ENCODE results near the gene POLR1B. TPM values are rescaled to one million over a fixed set of nuclear protein-coding genes. Genes with fewer than 3 reads are reported as not detected.

Gene POLR1B
- total RNA-seq, 4 donors from 2014 or later = 10.0 to 12.4 (median 10.2) TPM

DNA sequence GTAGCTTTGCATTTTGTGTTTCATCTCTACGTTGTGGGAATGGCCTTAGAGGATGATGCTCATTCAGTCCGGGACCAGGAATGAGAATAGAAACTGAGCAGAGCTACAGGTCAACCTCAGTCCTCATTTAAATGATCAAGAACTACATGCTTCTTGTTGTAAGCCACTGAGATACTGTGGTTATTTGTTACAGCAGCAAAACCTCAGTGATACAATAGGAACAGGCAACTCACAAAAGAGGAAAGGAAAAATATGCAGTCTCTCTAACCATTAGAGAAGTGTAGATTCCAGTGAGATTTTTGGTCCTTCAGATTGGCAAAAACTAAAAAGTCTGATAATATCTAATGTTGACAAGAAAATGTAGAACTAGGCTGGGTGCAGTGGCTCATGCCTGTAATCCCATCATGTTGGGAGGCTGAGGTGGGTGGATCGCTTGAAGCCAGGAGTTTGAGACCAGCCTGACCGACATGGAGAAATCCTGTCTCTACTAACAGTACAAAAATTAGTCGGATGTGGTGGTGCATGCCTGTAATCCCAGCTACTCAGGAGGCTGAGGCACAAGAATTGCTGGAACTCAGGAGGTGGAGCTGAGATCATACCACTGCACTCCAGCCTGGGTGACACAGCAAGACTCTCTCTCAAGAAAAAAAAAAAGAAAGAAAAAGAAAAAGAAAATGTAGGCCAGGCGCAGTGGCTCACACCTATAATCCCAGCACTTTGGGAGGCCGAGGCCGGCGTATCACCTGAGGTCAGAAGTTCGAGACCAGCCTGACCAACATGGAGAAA is 55.5 kb downstream of the POLR1B start:
- 95% methylated on average over 10 of the region's 10 CpGs for WGBS
- intact Hi-C loops (cut with DNase I) = no loop called here
- H3K27ac ChIP-seq (replicated peaks in 1 of 4) = no peak overlapping the region
- no peak for DNase-seq (ENCODE audit: extremely low spot score)
- H3K4me3 ChIP-seq = no peak overlapping the region
- peaks cover 6 to 12% (median 7%) of the 10 kb centered on the region in 4 donors for H3K4me1 ChIP-seq
- H3K27me3 ChIP-seq = no peaks in the 10 kb centered on the region
- peaks cover 0 to 9% (median 2%) of the 10 kb centered on the region in 4 donors for H3K36me3 ChIP-seq
- no peaks in the 10 kb centered on the region for H3K9me3 ChIP-seq
- no peak for TF ChIP-seq CTCF (IDR thresholded peaks at IDR 0.05)
- no peak for TF ChIP-seq EP300 (IDR thresholded peaks at IDR 0.05)
- TF ChIP-seq POLR2A (IDR thresholded peaks at IDR 0.05; ENCODE audit: low read depth) = no peak
- TF ChIP-seq POLR2AphosphoS5 (IDR thresholded peaks at IDR 0.05) = no peak

DNA sequence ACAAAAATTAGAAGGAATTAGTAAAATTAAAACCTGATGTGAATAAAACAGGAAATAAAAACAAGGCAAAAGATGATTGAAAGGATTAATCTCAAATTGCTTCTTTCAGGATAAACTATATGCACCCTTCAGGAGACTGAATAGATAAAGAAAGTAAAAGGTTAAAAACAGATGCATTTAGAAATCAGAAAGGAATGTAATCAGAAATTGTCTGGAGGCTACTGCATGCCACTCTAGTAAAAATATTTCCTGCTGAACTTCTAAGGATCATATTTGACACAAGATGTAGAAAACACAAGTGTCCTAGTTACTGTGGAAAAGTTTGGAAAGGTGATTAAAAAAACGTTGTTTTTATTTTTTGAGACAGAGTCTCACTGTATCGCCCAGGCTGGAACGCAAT is 58.4 kb downstream of the POLR1B start:
- intact Hi-C loops (cut with DNase I) = loop anchor here (1.0 to 10.0 kb wide), 3 partner anchors 47 to 354 kb away; partner anchors contain the start of gene SLC20A1
- Histone ChIP-seq H3K4me3 (no peak overlapping the region), H3K36me3 (no peaks in the 10 kb centered on the region), H3K27me3 (no peaks in the 10 kb centered on the region), H3K9me3 (no peaks in the 10 kb centered on the region), H3K4me1 (peaks cover 6 to 12% (median 7%) of the 10 kb centered on the region in 4 donors), H3K27ac (replicated peaks in 1 of 4) (no peak overlapping the region)
- DNase-seq (ENCODE audit: extremely low spot score) = no peak
- WGBS = 71% methylated on average over 3 of the region's 3 CpGs
- TF ChIP-seq CTCF (IDR thresholded peaks at IDR 0.05) = no peak

DNA sequence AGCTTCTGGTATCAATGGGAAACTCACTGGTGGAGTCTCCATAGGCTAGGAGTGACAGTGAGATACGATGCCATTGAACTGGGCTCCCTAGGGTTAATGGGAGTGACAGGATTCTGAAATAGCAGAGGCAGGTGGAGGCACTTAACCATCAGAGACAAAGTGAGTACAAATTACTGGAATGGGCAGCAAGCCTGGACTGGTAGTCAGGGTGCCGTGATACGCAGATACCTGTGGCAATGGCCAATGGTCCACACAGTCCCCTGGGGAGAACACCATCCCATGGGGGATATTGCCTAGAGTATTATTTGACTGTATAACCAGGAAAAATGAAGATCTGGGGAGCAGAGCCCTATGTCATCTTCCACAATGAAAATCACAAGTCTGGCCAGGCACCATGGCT is 59.5 kb downstream of the POLR1B start:
- DNase-seq (ENCODE audit: extremely low spot score) = no peak
- intact Hi-C loops (cut with DNase I) = loop anchor here (5.0 to 10.0 kb wide), 2 partner anchors 46 to 353 kb away; partner anchors contain the start of gene SLC20A1
- Histone ChIP-seq H3K4me1 (peaks cover 6 to 12% (median 7%) of the 10 kb centered on the region in 4 donors), H3K9me3 (no peaks in the 10 kb centered on the region), H3K36me3 (no peaks in the 10 kb centered on the region), H3K4me3 (no peak overlapping the region), H3K27ac (replicated peaks in 1 of 4) (no peak overlapping the region), H3K27me3 (no peaks in the 10 kb centered on the region)
- WGBS = 96% methylated on average over 3 of the region's 3 CpGs
- TF ChIP-seq POLR2A (IDR thresholded peaks at IDR 0.05; ENCODE audit: low read depth) (no peak), EP300 (IDR thresholded peaks at IDR 0.05) (no peak), POLR2AphosphoS5 (IDR thresholded peaks at IDR 0.05) (no peak), CTCF (IDR thresholded peaks at IDR 0.05) (no peak)

DNA sequence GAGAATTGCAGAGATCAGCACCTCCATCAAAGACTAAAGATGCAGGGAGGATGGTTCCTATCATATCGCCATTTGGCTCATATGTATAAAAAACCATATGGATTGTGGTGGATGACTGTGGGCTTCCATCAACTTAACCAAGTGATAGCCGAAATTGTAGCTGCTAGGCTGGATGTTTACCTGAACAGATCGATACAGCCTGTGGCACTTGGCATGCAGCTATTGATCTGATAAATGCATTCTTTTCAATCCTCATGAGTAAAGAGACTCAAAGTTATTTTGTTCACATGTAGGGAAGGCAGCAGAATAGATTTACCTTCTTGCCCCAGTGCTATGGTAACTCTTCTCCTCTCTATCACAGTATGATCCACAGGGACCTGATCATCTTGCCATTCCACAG is 60.7 kb downstream of the POLR1B start:
- 94% methylated on average over 3 of the region's 3 CpGs for WGBS

More for the DNA sequence above, 60.7 kb downstream of the POLR1B start:
- TF ChIP-seq POLR2A (IDR thresholded peaks at IDR 0.05; ENCODE audit: low read depth) = no peak
- no peak for TF ChIP-seq POLR2AphosphoS5 (IDR thresholded peaks at IDR 0.05)
- TF ChIP-seq CTCF (IDR thresholded peaks at IDR 0.05) = no peak
- TF ChIP-seq EP300 (IDR thresholded peaks at IDR 0.05) = no peak
- Histone ChIP-seq H3K27ac (replicated peaks in 1 of 4) (no peak overlapping the region), H3K9me3 (no peaks in the 10 kb centered on the region), H3K36me3 (no peaks in the 10 kb centered on the region), H3K4me3 (no peak overlapping the region), H3K27me3 (no peaks in the 10 kb centered on the region), H3K4me1 (peaks cover 6 to 12% (median 7%) of the 10 kb centered on the region in 4 donors)
- intact Hi-C loops (cut with DNase I) = loop anchor here (5.0 to 10.0 kb wide), 2 partner anchors 44 to 352 kb away; partner anchors contain the start of gene SLC20A1
- DNase-seq (ENCODE audit: extremely low spot score) = no peak
